Measurements from ENCODE around the gene ARL6IP5.

- TF ChIP-seq CREB5 (CRISPR knock-in tag; IDR thresholded peaks at IDR 0.05; ENCODE audit: low read depth): no peak
- no peak for TF ChIP-seq TCF4 (CRISPR knock-in tag; IDR thresholded peaks at IDR 0.05; ENCODE audit: borderline replicate concordance)
- TF ChIP-seq ARNTL (CRISPR knock-in tag; IDR thresholded peaks at IDR 0.05; ENCODE audit: borderline replicate concordance, low read depth): no peak
- TF ChIP-seq PPARA (CRISPR knock-in tag; IDR thresholded peaks at IDR 0.05; ENCODE audit: borderline replicate concordance): no peak
- TF ChIP-seq PATZ1 (CRISPR knock-in tag; IDR thresholded peaks at IDR 0.05; ENCODE audit: borderline replicate concordance): no peak
- TF ChIP-seq ESRRG (CRISPR knock-in tag; IDR thresholded peaks at IDR 0.05): no peak
- no peak for TF ChIP-seq RARB (CRISPR knock-in tag; IDR thresholded peaks at IDR 0.05)
- no peak for TF ChIP-seq ZFP30 (CRISPR knock-in tag; IDR thresholded peaks at IDR 0.05)
- no peak for TF ChIP-seq SNAI2 (CRISPR knock-in tag; IDR thresholded peaks at IDR 0.05)
- no peak for TF ChIP-seq GLIS3 (CRISPR knock-in tag; IDR thresholded peaks at IDR 0.05)
- no peak for TF ChIP-seq ZFP3 (CRISPR knock-in tag; IDR thresholded peaks at IDR 0.05)
- TF ChIP-seq CSRNP3 (CRISPR knock-in tag; IDR thresholded peaks at IDR 0.05): no peak
- TF ChIP-seq ZNF565 (CRISPR knock-in tag; conservative IDR thresholded peaks at IDR 0.05; ENCODE audit: low read depth): no peak
- no peak for TF ChIP-seq ISL1 (CRISPR knock-in tag; IDR thresholded peaks at IDR 0.05)
Observed at GRCh38 chr3:69082805-69083204, 1.9 kb upstream of the ARL6IP5 start.

Data from SK-N-SH treated with all-trans-retinoic acid at 6 μM for 48 hours (cell line).